Stimulated activated CD4-positive, alpha-beta T cell treated with anti-CD3 and anti-CD28 coated beads, Interleukin-2, amount 100 ng/mL, for 48 hours (primary cell): Measurements from ENCODE around the gene NPPB.

ENCODE experiments used
- DNase-seq, 2 donors: peaks; one replicate each; pipeline ENCODE4 v3.0.0-alpha.2; 2020

Gene NPPB

DNA sequence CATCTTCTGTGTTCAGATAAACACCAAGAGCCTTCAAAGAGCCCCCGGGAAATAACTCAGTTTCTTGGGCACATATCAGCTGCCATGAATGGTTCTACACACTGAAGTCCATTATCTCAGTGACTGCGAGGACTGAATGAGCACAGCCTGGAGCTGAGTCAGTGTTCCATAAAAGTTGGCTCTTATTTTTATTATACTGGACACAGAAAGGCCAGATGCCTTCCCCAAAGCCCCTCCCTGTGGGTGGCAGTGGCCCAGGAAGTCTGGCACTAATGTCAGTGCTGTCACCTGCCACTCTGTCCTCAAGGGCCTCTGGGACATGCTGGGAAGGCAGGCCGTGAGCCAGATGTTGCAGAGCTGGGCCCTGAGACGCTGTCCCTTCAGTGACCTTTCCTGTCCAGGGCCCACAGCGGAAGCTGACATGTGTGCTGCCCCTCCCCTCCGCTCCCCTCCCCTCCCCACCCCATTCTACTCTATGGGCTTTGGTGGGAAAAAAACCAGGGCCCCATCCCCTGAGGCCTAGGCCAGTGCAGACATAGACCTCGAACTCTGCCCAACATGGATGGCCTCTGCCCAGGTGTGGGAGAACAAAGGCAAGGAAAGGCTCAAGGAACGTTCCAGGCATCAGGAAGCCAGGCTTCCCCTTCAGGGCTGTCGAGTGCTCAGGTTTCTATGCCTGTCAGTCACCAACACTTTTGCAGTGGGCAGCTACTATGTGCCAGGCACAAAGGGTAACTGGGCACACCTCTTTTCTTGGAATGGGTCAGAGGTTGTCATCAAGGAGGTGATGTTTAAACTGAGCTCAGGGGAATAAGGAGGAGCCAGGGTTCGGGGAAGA is 22.4 kb upstream of the NPPB start:
- no peak for DNase-seq

DNA sequence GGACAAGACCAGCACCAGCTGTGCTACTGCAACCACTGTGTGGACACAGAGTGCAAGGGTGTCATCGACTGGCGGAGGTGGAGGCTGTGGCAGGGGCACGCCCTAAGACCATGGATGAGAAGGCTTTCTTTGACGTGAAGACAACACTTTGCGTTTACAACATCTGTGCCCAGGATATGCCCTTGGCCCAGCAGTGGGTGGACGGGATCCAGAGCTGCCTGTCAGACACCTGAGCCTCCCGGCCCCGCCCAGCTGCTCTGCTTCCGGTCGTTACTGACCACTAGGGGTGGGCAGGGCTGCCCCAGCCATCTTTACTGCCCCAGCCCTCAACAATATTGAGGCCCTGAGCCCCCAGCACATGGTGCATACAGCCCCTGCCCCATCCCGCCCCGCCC is 21.4 kb upstream of the NPPB start:
- DNase-seq: no peak

DNA sequence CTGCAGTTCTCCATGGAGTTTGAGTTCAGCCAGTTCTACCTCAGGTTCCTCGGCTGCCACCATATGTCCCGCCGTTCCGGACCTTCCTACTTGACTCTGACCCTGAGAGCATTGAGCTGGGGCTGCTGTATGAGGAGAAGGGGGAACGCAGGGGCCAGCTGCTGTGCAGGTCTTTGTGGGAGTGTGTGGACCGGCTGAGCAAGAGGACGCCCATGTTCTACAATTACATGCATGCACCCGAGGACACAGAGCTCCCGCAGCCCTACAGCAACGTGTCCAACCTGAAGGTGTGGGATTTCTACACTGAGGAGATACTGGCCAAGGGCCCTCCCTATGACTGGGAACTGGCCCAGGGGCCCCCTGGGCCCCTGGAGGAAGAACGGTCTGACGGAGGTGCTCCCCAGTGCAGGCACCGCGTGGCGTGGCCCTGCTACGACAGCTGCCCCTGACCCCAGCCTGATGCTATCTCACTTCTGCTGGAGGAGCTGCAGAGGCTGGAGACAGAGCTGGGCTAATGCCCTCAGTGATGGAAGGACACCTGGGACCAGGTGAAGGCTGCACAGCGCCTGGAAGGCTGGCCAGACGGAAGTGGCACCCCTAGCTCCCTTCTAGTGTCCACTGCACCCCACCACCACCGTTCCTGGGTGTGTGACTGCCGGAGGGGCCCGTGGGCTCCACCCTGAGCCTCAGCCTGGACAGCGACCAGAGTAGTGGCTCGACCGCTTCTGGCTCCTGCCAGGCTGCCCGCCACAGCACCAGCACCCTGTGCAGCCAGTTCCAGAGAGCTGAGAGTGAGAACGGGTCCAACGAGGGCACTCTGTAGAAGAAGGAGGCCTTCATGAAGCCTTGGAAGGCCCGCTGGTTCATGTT is 20.8 kb upstream of the NPPB start:
- DNase-seq: no peak

DNA sequence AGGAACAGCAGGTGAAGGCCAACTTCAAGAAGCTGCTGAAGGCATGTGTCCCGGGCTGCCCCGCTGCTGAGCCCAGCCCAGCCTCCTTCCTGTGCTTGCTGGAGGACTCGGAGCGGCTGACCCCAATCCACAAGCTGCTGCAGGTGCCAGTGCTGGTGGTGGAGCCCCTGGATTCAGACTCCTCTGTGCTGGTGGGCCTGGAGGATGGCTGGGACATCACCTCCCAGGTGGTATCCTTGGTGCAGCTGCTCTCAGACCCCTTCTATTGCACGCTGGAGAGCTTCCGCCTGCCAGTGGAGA is 20.1 kb upstream of the NPPB start:
- no peak for DNase-seq

DNA sequence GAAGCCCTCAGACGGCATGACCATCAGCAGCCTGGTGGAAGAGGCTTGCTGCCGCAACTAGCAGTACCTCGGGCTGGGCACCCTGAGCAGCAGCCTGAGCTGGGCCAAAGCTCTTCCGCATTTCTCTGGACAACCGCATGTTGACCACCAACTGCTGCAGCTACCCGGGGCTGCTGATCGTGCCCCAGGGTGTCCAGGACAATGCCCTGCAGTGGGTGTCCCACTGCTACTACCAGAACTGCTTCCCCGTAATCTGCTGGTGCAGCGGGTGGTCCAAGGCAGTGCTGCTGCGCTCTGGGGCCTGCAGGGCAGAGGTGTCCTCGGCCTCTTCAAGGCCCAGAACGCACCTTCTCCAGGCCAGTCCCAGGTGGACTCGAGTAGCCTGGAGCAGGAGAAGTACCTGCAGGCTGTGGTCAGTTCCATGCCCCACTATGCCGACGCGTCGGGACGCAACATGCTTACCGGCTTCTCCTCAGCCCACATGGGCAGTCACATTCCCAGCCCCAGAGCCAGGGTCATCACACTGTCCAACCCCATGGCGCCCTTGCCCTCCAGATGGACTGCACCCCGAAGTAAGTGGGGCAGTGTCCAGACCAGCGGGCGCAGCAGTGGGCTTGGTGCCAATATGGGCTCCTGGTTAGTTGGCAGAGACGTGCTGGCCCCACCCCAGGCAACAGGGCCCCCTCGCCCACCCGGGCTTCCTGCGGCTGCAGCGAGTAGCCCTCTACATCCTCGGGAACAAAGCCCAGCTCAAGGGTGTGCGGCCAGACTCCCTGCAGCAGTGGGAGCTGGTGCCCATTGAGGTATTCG is 19.5 kb upstream of the NPPB start:
- no peak for DNase-seq

DNA sequence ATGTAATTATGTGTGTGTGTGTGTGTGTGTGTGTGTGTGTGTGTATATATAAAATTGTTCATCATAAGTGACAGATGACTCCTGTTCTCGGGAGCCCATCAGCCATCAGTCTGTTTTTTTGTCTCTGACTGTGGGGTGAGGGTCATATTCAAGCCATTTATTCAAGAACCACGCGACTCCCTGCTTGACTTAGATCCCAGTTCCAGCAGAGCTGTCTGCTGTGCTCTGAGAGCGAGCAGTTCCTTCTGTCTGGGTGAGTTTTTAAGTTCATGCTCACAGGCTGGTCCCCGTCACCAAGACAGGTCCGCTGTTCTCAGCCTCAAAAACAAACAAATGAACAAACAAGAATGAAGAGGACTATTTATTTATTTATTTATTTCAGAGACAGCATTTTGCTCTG is 18.3 kb upstream of the NPPB start:
- no peak for DNase-seq

DNA sequence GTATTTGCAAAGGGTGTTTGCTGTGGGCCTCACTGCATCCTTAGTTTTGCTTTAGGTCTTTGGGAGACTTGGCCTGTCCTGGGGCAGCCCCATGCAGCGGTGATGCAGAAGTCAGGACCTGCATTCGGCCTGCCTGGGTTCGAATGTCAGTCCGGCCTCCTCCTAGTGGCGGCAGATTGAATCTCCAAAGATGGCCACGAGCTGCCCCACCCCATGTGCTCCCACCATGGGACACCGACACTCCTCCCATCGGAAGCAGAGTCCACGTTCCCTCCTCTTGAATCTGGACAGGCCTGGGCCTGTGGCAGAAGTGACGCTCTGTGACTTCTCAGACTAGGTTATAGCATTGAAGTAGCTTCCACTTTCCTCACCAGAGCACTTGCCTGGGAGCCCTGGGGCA is 16.3 kb upstream of the NPPB start:
- DNase-seq: no peak

DNA sequence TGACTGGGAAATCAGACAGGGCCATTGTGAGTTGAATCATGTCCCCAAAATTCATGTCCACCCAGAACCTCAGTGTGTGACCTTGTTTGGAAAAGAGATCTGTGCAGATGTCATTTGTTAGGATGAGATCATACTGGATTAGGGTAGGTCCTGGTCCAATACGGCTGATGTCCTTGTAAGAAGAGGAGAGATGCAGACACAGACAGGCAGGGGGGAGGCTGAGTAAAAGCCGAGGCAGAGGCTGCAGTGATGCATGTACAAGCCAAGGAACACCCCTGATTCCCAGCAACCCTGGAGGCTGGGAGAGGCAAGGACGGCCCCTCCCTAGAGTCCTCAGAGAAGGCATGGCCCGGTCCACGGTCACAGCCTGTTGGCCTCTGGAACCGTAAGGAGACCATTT is 15.9 kb upstream of the NPPB start:
- no peak for DNase-seq

DNA sequence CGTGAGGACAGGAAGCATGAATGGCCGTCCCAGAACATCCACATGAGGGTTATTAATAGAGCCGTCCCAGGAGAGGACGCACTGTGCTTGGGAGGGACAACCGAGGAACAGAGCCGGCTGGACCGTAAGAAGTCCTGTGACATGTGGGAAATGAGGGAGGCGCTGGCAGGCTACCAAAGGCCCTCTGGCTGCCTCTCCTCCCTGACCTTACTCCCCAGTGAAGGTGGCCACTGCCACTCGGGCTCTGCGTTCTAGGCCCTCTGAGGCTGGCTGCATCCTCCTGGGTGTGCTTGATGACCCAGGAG is 15.5 kb upstream of the NPPB start:
- no peak for DNase-seq

DNA sequence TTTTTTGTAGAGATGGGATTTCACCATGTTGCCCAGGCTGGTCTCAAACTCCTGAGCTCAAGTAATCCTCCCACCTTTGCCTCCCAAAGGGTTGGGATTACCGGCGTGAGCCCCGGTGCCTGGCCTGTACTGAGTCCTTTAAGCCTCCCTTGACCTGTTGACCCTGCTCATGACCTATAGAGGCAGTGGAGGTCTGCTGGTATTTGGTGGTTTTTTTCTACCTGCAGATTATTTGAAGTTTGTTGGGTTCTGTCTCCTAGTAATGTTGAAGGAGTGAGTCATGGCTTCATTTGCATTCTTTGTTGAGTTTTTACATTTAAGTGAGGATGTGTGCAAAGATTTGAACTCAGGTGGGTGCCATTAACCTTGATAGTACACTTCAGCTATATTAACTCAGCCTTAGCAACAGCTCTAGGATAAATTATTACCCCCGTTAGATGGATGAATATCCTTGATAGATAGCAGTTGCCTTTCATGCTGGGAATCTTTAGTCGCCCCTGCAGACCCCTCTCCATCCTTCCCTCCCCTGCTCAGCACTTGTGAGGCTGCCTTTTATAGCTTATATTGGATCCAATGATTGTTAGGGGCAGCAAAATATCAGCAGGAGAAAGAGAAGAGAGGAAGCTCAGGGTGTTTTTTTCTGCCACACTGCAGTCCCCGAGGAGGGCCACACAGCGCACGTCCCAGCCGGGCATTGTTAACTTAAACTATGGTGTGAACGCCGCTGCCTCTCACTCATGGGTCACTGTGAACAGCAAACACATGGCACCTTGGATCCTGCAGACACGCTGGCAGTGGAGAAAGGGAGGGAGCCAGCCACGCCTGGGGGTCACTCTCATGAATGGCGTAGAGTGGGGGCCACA is 14.9 kb upstream of the NPPB start:
- no peak for DNase-seq

DNA sequence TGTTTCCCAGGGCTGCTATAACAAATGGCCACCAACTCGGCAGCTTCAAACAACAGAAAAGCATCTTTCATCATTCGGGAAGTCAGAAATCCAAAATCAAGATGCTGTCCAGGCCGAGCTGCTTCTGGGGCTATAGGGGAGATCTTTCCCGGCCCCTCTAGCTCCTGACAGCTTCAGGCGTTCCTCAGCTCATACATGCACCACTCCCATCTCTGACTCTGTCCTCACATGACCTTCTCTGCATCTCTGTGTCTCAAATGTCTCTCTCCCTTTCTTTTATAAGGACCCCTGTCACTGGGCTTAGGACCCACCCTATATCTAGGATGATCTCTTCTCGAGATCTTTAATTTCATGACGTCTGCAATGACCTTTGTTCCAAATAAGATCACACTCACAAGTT is 13.8 kb upstream of the NPPB start:
- no peak for DNase-seq

DNA sequence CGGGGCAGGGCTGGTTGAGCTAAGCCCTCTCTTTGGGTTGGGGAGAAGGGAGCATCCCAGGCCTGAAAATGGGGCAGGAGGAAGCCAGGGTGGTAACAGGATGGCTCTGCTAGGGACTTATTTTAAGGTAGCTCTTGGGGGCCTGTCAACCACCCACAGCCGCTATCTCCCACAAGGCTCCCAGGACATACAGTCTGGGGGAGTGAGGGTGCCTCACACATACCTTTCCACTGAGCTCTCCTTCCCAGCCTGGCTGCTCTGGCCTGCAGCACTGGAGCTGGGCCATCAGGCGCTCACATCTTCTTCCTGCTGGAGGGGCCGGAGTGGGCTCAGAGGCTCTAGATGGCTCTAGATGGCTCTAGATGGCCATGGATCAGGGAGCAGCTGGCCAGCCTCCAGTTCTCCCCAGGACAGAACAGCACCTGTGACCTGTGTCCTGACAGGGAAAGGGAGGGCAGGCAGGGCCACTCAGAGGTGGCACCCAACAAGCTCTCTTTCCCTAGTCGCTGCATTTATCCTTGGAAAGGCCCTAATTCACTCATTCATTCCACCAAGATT is 11.0 kb upstream of the NPPB start:
- DNase-seq: no peak

DNA sequence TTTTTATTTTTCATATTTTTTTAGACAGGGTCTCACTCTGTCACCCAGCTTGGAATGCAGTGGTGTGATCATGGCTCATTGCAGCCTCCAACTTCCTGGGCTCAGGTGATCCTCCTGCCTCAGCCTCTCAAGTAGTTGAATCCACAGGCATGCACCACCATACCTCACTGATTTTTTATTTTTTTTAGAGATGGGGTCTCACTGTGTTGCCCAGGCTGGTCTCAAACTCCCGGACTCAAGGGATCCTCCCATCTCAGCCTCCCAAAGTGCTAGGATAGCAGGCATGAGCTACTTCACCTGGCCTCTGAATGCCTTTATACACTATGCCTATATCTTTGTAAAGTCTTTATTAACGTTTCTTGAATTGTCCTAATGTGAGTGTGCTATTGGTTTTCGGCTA is 10.4 kb upstream of the NPPB start:
- no peak for DNase-seq

DNA sequence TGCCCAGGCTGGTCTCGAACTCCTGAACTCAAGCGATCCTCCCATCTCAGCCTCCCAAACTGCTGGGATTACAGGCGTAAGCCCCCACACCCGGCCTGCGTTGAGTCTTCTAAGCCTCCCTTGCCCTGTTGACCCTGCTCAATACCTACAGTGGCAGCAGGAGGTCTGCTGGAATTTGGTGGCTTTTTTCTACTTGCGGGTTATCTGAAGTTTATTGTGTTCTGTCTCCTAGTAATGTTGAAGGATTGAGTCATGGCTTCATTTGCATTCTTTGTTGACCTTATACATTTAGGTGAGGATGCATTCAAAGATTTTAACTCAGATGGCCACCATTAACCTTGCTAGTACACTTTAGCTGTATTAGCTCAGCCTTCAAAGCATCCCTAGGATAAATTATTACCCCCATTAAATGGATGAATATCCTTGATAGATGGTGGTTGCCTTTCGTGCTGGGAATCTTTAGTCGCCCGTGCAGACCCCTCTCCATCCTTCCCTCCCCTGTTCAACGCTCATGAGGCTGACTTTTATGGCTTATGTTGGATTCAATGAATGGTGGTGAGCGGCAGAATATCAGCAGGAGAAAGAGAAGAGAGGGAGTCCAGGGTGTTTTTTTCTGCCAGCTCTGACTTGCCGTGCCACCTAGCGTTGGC is 9.7 kb upstream of the NPPB start:
- DNase-seq: no peak

DNA sequence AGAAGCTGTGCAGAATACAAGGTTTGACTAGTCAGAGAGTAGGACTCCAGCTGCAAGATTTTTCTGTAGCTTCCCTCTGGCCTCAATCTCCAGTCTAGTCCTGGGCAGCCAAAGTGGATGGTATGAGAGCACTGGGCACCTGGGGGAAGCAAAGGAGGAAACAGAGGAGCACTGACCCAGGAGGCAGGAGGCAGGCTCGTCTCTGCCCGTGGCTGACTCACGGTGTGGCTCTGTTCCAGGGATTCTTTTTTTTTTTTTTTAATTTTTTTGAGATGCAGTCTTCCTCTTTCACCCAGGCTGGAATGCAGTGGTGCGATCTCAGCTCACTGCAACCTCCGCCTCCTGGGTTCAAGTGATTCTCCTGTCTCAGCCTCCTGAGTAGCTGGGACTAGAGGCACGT is 4.1 kb upstream of the NPPB start:
- DNase-seq: no peak

DNA sequence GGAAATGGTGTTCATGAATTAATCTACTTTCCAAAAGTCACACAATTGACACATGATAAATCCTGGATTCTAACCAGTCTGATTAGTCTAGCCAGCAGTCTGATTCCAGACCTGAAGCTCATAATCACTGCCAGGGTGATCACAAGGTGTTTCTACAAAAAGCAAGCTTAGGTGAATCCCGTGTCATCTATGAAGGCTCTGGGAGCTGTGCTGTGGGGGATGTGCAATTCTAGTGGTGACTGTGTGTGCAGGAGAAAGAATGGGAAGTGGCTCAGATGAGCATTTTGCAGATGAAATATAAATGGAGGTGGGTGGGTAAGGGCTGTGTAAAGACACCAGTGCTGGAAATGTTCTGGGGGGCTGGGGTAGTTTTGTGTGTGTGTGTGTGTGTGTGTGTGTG is 1.8 kb upstream of the NPPB start:
- no peak for DNase-seq

DNA sequence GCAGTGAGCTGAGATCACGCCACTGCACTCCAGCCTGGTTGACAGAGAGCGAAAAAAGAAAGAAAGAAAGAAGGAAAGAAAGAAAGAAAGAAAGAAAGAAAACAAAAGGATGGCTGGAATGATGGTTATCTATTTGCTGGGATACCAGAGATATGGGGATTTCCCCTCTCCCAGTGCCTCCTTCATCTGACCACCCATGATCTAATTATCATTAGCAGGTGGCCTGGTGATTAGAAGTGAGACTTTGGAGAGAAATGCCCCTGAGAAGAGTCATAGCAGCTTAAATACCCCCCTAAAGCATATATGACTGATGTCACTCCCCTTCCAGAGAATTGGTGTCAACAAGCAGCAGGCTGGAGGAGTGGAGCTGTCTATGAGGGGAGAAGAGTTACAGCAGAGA is 1.3 kb upstream of the NPPB start:
- no peak for DNase-seq

DNA sequence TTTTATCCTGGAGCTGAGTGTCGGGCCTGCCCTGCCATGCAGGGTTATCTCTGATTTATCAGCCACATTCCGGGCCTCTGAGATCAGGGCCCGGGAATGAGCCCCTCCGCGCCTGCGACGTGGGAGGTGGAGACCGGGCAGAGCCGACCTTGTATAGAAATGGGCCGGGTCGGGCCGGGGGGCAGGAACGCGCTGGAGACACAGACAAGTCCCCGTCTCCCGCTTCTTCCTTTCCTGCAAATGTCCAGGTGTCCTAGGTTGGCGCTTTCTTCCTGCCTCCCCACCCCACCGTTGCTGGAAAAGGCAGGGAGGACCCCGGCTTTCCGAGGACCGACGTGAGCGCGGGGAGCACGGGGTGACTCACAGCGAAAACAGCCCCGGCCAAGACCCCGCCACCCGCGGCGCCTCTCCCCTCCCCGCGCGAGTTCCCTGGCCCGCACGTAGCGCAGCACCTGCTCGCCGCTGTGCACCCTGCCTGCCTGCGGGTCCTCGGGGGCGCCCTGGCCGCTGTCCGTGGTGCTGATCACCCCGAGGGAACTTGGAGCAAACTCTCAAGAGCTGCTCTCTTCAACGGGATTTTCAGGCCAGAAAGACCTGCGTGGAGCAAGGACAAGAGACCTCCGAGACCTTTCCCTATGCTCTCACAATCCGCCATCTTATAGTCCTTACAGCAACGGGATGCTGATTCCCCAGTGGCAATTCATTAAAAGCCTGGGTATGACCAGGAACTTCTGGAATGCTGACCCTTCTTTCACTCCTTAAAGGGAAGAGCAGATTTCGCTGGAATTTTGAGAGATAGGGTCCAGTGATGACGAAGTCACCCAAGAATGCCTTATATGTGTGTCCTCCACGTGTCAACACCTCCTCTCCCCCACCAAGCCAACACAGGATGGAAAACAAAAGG is 475 bp upstream of the NPPB start:
- peak; percentile 52 to 53 for DNase-seq

DNA sequence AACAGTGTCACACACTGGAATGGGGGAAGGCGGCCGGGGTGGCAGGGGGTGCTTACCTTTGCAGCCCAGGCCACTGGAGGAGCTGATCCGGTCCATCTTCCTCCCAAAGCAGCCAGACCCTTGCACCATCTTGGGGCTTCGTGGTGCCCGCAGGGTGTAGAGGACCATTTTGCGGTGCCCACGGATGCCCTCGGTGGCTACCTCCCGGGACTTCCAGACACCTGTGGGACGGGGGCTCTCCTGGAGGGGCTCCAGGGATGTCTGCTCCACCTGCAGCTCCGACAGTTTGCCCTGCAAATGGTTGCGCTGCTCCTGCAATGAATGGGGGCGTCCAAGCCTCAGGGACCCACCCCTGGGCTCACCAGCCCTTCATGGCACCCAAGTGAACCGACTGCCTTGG is 587 bp downstream of the NPPB start:
- no peak for DNase-seq

DNA sequence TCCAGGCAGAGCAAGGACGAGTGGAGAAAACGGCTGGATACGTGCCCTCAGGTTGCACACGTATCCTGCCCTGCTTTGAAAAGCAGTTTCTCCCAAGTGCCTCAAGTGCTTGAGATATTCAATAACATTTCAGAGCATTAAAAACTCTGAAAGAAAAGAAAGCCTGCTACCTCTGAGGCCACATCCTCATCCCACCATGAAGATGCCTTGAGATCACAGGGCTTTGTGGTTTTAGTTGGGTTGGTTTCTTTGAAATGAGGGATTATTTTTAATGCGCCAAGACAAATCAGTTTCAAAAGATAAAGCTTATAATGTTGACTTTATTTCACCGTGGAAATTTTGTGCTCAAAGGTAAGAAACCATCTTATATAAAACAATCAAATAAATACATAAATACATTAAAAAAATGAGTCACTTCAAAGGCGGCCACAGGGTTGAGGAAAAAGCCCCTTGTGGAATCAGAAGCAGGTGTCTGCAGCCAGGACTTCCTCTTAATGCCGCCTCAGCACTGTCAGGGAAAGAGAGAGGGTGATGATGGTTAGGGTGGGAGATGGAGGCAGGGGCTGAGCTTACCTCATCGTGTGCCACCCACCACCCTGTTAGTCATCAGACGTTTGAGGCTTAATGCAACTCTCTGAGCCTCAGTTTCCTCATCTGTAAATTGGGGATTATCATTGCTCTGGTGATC is 1.4 kb downstream of the NPPB start:
- no peak for DNase-seq
